KMS-11 (cell line): ENCODE measurements around the gene CAGE1.

Experiments
- H2AFZ ChIP-seq: fragments of 200-600 bp; sonication (generic); 2 replicates; pipeline ENCODE4 v1.6.1; 2016; ENCODE audit warnings: antibody characterized with exemption, mixed run types, low read depth
- H3K27ac ChIP-seq: fragments of 200-600 bp; sonication (generic); 2 replicates; pipeline ENCODE4 v1.6.1; 2016; ENCODE audit warnings: mild to moderate bottlenecking, mixed run types
- H3K27me3 ChIP-seq: fragments of 200-600 bp; sonication (generic); 2 replicates; pipeline ENCODE4 v1.6.1; 2017; ENCODE audit warnings: mild to moderate bottlenecking, low read depth, mixed run types, moderate library complexity; ENCODE audit not compliant: insufficient read depth
- H3K36me3 ChIP-seq: fragments of 200-600 bp; sonication (generic); 2 replicates; pipeline ENCODE4 v1.6.1; 2017; ENCODE audit warnings: mild to moderate bottlenecking, mixed run types; ENCODE audit not compliant: insufficient read depth
- H3K4me1 ChIP-seq: fragments of 200-600 bp; sonication (generic); 2 replicates; pipeline ENCODE4 v1.6.1; 2016; ENCODE audit warnings: mild to moderate bottlenecking, low read depth, mixed run types; ENCODE audit not compliant: poor library complexity, severe bottlenecking
- H3K4me2 ChIP-seq: fragments of 200-600 bp; sonication (generic); 2 replicates; pipeline ENCODE4 v1.7.0; 2016; ENCODE audit warnings: mild to moderate bottlenecking, mixed run types
- H3K4me3 ChIP-seq: fragments of 200-600 bp; sonication (generic); IDR thresholded peaks from 2 replicates; pipeline ENCODE4 v1.6.1; 2017; ENCODE audit warnings: low read depth, low read length, mixed read lengths; ENCODE audit not compliant: insufficient read depth
- H3K79me2 ChIP-seq: fragments of 200-600 bp; sonication (generic); 2 replicates; pipeline ENCODE4 v1.6.1; 2016; ENCODE audit warnings: low read depth, mixed run types; ENCODE audit not compliant: insufficient read depth
- H3K9ac ChIP-seq: fragments of 200-600 bp; sonication (generic); 2 replicates; pipeline ENCODE4 v1.6.1; 2016; ENCODE audit warnings: mild to moderate bottlenecking, mixed run types
- H4K20me1 ChIP-seq: fragments of 200-600 bp; sonication (generic); 2 replicates; pipeline ENCODE4 v1.6.1; 2016; ENCODE audit warnings: mild to moderate bottlenecking, mixed run types; ENCODE audit not compliant: insufficient read depth
- CTCF ChIP-seq: fragments of 200-600 bp; sonication (generic); conservative IDR thresholded peaks from 2 replicates; pipeline ENCODE4 v1.6.1; 2017; ENCODE audit warnings: low read depth, mild to moderate bottlenecking, antibody characterized with exemption, low read length, moderate library complexity, mixed read lengths

Gene CAGE1

GRCh38 chr6:7433121-7433617, 43.6 kb upstream of the CAGE1 start:
- no peak for TF ChIP-seq CTCF
- H3K36me3 ChIP-seq, result no peaks in the 10 kb centered on the region
- H3K27ac ChIP-seq, result no peak overlapping the region
- no peaks in the 10 kb centered on the region for H3K4me1 ChIP-seq
- no peaks in the 10 kb centered on the region for H4K20me1 ChIP-seq
- H3K79me2 ChIP-seq, result no peaks in the 10 kb centered on the region
- H3K27me3 ChIP-seq, result no peaks in the 10 kb centered on the region
- no peak overlapping the region for H2AFZ ChIP-seq
- no peak overlapping the region for H3K9ac ChIP-seq
- H3K4me2 ChIP-seq, result no peak overlapping the region
- no peak overlapping the region for H3K4me3 ChIP-seq

GRCh38 chr6:7432391-7433120, 43.0 kb upstream of the CAGE1 start:
- Histone ChIP-seq H3K4me2 (no peak overlapping the region), H3K4me3 (no peak overlapping the region), H4K20me1 (no peaks in the 10 kb centered on the region), H3K4me1 (no peaks in the 10 kb centered on the region), H3K79me2 (no peaks in the 10 kb centered on the region), H2AFZ (no peak overlapping the region), H3K27ac (no peak overlapping the region), H3K36me3 (no peaks in the 10 kb centered on the region), H3K9ac (no peak overlapping the region), H3K27me3 (no peaks in the 10 kb centered on the region)
- no peak for TF ChIP-seq CTCF

- Histone ChIP-seq H3K4me3 (no peak overlapping the region), H3K36me3 (no peaks in the 10 kb centered on the region), H3K9ac (no peak overlapping the region), H3K4me1 (no peaks in the 10 kb centered on the region), H3K4me2 (no peak overlapping the region), H2AFZ (no peak overlapping the region), H3K27ac (no peak overlapping the region), H4K20me1 (no peaks in the 10 kb centered on the region), H3K79me2 (no peaks in the 10 kb centered on the region), H3K27me3 (no peaks in the 10 kb centered on the region)
- no peak for TF ChIP-seq CTCF
Observed at GRCh38 chr6:7431674-7432390, 42.3 kb upstream of the CAGE1 start.

- Histone ChIP-seq H3K27me3 (no peaks in the 10 kb centered on the region), H3K27ac (no peak overlapping the region), H4K20me1 (no peaks in the 10 kb centered on the region), H3K4me2 (no peak overlapping the region), H3K79me2 (no peaks in the 10 kb centered on the region), H3K36me3 (no peaks in the 10 kb centered on the region), H3K4me3 (no peak overlapping the region), H3K9ac (no peak overlapping the region), H2AFZ (no peak overlapping the region), H3K4me1 (no peaks in the 10 kb centered on the region)
- no peak for TF ChIP-seq CTCF
Observed at GRCh38 chr6:7431313-7431673, 41.8 kb upstream of the CAGE1 start.
